Activated CD4-positive, alpha-beta T cell treated with anti-CD3 and anti-CD28 coated beads for 48 hours (primary cell): ENCODE measurements around the gene ISLR.
A peak's percentile ranks its signal among the peaks of the same experiment; 100 is the strongest.

ENCODE experiments used
- DNase-seq: peaks from one replicate; pipeline ENCODE4 v3.0.0-alpha.2; 2020

ISLR gene

GRCh38 chr15:74173380-74174218 is at the start of gene ISLR:
TSS of gene ISLR (plus strand) at chr15:74173710. CDS start at chr15:74174859, 1,149 bp downstream.
- no peak for DNase-seq

GRCh38 chr15:74124196-74124595 is 49.3 kb upstream of the ISLR start:
- no peak for DNase-seq

- no peak for DNase-seq
Measured at GRCh38 chr15:74124759-74125158, 48.8 kb upstream of the ISLR start.

GRCh38 chr15:74127255-74127953 is 46.1 kb upstream of the ISLR start:
- peak; percentile 94 for DNase-seq

- no peak for DNase-seq
Measured at GRCh38 chr15:74127954-74128784, 45.3 kb upstream of the ISLR start.

GRCh38 chr15:74128785-74129585 is 44.5 kb upstream of the ISLR start:
- DNase-seq, result no peak

GRCh38 chr15:74129586-74130154 is 43.8 kb upstream of the ISLR start:
- DNase-seq, result no peak

GRCh38 chr15:74130155-74130848 is 43.2 kb upstream of the ISLR start, which contains the start of gene ISLR2:
TSS of gene ISLR2 (plus strand) at chr15:74130586. CDS start at chr15:74132755, 2,169 bp downstream.
- no peak for DNase-seq

- no peak for DNase-seq
Measured at GRCh38 chr15:74130849-74131627, 42.5 kb upstream of the ISLR start.

- DNase-seq, result no peak
Measured at GRCh38 chr15:74131628-74132413, 41.7 kb upstream of the ISLR start.

- DNase-seq, result peak; percentile 55
Measured at GRCh38 chr15:74132681-74133651, 40.5 kb upstream of the ISLR start.

- no peak for DNase-seq
Measured at GRCh38 chr15:74133694-74134386, 39.7 kb upstream of the ISLR start.

- DNase-seq, result peak; percentile 54
Measured at GRCh38 chr15:74134387-74135027, 39.0 kb upstream of the ISLR start.

- DNase-seq, result no peak
Measured at GRCh38 chr15:74135041-74135565, 38.4 kb upstream of the ISLR start.

- no peak for DNase-seq
Measured at GRCh38 chr15:74136540-74136813, 37.0 kb upstream of the ISLR start.

- no peak for DNase-seq
Measured at GRCh38 chr15:74136814-74137536, 36.5 kb upstream of the ISLR start.

- no peak for DNase-seq
Measured at GRCh38 chr15:74137537-74137894, 36.0 kb upstream of the ISLR start.
